Measurements from ENCODE around the gene AKAP8L. TPM values are rescaled to one million over a fixed set of nuclear protein-coding genes. Genes with fewer than 3 reads are reported as not detected.

The AKAP8L gene
- total and polyA plus RNA-seq, 10 of the 15 experiments (the other 5 are each of a cell fraction or from before 2014, with no cell fraction given), result 0.66 to 64.3 (median 40.0) TPM

DNA sequence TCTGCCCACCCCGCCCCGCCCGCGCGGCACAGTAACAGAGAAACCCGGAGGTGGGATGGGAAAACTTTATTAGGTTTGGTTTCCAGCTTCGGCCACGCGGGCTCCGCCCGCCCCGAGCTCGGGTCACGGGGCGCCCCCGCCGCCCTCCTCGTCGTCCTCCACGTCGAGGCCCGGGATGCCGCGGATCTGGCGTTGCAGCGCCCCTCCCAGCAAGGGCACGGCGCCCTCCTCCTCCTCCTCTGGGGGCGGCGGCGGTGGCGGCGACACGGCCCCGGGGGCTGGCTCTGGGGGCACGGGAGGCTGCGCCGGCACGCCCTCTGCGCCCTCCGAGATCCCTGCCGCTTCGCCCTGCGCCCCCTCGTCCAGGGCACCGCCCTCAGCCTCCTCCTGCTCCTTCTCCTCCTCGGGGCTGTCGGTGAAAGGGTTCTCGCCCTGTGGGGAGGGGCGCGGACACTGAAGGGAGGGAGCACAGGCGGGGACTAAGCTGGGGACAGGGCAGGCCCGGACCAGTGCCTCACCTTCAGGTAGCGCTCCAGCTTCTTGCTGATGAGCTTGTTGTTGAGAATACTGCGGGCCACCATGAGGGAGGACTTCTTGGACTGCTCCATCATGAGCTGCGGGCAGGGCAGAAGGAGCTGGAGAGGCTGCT lies 38.7 kb downstream of the AKAP8L start (continued):
- TF ChIP-seq, protein P1, sequence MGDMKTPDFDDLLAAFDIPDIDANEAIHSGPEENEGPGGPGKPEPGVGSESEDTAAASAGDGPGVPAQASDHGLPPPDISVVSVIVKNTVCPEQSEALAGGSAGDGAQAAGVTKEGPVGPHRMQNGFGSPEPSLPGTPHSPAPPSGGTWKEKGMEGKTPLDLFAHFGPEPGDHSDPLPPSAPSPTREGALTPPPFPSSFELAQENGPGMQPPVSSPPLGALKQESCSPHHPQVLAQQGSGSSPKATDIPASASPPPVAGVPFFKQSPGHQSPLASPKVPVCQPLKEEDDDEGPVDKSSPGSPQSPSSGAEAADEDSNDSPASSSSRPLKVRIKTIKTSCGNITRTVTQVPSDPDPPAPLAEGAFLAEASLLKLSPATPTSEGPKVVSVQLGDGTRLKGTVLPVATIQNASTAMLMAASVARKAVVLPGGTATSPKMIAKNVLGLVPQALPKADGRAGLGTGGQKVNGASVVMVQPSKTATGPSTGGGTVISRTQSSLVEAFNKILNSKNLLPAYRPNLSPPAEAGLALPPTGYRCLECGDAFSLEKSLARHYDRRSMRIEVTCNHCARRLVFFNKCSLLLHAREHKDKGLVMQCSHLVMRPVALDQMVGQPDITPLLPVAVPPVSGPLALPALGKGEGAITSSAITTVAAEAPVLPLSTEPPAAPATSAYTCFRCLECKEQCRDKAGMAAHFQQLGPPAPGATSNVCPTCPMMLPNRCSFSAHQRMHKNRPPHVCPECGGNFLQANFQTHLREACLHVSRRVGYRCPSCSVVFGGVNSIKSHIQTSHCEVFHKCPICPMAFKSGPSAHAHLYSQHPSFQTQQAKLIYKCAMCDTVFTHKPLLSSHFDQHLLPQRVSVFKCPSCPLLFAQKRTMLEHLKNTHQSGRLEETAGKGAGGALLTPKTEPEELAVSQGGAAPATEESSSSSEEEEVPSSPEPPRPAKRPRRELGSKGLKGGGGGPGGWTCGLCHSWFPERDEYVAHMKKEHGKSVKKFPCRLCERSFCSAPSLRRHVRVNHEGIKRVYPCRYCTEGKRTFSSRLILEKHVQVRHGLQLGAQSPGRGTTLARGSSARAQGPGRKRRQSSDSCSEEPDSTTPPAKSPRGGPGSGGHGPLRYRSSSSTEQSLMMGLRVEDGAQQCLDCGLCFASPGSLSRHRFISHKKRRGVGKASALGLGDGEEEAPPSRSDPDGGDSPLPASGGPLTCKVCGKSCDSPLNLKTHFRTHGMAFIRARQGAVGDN (IDR thresholded peaks at IDR 0.05), result peak; percentile 68
- TF ChIP-seq POLR2AphosphoS2 (IDR thresholded peaks at IDR 0.05; ENCODE audit: low read depth, low read length), result peak; percentile 46; the same call in 1 of the 2 replicates
- peak; percentile 90 for TF ChIP-seq LARP7 (IDR thresholded peaks at IDR 0.05)
- TF ChIP-seq PAX5 (IDR thresholded peaks at IDR 0.05; ENCODE audit: borderline replicate concordance, low read depth, low read length), result 0 out of 2 replicates have a peak, but pooled peaks have one; percentile 18
- peak in 1 of 2 experiments; percentile 80; a peak in 2 of 4 replicates for TF ChIP-seq BHLHE40 (IDR thresholded peaks at IDR 0.05; ENCODE audit: borderline replicate concordance in 1 of 2, low read depth in 2 of 2, low read length in 1 of 2)
- TF ChIP-seq ZNF384 (IDR thresholded peaks at IDR 0.05; ENCODE audit: borderline replicate concordance, low read depth, low read length), result no peak
- TF ChIP-seq ZSCAN29 (IDR thresholded peaks at IDR 0.05), result 0 out of 2 replicates have a peak, but pooled peaks have one; percentile 20
- TF ChIP-seq, protein P2, sequence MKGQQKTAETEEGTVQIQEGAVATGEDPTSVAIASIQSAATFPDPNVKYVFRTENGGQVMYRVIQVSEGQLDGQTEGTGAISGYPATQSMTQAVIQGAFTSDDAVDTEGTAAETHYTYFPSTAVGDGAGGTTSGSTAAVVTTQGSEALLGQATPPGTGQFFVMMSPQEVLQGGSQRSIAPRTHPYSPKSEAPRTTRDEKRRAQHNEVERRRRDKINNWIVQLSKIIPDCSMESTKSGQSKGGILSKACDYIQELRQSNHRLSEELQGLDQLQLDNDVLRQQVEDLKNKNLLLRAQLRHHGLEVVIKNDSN (IDR thresholded peaks at IDR 0.05; ENCODE audit: borderline replicate concordance, extremely low read length, insufficient read depth, low read depth, low read length), result peak; percentile 37
- TF ChIP-seq CREM (IDR thresholded peaks at IDR 0.05; ENCODE audit: low read depth), result no peak
- TF ChIP-seq, protein P3, sequence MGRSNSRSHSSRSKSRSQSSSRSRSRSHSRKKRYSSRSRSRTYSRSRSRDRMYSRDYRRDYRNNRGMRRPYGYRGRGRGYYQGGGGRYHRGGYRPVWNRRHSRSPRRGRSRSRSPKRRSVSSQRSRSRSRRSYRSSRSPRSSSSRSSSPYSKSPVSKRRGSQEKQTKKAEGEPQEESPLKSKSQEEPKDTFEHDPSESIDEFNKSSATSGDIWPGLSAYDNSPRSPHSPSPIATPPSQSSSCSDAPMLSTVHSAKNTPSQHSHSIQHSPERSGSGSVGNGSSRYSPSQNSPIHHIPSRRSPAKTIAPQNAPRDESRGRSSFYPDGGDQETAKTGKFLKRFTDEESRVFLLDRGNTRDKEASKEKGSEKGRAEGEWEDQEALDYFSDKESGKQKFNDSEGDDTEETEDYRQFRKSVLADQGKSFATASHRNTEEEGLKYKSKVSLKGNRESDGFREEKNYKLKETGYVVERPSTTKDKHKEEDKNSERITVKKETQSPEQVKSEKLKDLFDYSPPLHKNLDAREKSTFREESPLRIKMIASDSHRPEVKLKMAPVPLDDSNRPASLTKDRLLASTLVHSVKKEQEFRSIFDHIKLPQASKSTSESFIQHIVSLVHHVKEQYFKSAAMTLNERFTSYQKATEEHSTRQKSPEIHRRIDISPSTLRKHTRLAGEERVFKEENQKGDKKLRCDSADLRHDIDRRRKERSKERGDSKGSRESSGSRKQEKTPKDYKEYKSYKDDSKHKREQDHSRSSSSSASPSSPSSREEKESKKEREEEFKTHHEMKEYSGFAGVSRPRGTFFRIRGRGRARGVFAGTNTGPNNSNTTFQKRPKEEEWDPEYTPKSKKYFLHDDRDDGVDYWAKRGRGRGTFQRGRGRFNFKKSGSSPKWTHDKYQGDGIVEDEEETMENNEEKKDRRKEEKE (IDR thresholded peaks at IDR 0.05), result no peak
- TF ChIP-seq ZNF274 (IDR thresholded peaks at IDR 0.05; ENCODE audit: insufficient read depth, insufficient read length), result no peak
- peak; percentile 72; the same call in 1 of the 2 replicates for TF ChIP-seq ZNF217 (IDR thresholded peaks at IDR 0.05)
- TF ChIP-seq PAX8 (IDR thresholded peaks at IDR 0.05), result no peak
- TF ChIP-seq NR2F1 (conservative IDR thresholded peaks at IDR 0.05), result peak; percentile 78
- TF ChIP-seq, protein P4, sequence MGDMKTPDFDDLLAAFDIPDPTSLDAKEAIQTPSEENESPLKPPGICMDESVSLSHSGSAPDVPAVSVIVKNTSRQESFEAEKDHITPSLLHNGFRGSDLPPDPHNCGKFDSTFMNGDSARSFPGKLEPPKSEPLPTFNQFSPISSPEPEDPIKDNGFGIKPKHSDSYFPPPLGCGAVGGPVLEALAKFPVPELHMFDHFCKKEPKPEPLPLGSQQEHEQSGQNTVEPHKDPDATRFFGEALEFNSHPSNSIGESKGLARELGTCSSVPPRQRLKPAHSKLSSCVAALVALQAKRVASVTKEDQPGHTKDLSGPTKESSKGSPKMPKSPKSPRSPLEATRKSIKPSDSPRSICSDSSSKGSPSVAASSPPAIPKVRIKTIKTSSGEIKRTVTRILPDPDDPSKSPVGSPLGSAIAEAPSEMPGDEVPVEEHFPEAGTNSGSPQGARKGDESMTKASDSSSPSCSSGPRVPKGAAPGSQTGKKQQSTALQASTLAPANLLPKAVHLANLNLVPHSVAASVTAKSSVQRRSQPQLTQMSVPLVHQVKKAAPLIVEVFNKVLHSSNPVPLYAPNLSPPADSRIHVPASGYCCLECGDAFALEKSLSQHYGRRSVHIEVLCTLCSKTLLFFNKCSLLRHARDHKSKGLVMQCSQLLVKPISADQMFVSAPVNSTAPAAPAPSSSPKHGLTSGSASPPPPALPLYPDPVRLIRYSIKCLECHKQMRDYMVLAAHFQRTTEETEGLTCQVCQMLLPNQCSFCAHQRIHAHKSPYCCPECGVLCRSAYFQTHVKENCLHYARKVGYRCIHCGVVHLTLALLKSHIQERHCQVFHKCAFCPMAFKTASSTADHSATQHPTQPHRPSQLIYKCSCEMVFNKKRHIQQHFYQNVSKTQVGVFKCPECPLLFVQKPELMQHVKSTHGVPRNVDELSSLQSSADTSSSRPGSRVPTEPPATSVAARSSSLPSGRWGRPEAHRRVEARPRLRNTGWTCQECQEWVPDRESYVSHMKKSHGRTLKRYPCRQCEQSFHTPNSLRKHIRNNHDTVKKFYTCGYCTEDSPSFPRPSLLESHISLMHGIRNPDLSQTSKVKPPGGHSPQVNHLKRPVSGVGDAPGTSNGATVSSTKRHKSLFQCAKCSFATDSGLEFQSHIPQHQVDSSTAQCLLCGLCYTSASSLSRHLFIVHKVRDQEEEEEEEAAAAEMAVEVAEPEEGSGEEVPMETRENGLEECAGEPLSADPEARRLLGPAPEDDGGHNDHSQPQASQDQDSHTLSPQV (IDR thresholded peaks at IDR 0.05), result no peak
- peak; percentile 87 for TF ChIP-seq IKZF1 (conservative IDR thresholded peaks at IDR 0.05)
- peak; percentile 36; the same call in 1 of the 2 replicates for TF ChIP-seq ZNF207 (IDR thresholded peaks at IDR 0.05; ENCODE audit: borderline replicate concordance)
- TF ChIP-seq BACH1 (IDR thresholded peaks at IDR 0.05; ENCODE audit: borderline replicate concordance), result peak; percentile 74
